ENCODE data around the gene MAP3K2.

GRCh38 chr2:127431408-127432023 is 43.7 kb upstream of the MAP3K2 start:
- TF ChIP-seq, protein P1, sequence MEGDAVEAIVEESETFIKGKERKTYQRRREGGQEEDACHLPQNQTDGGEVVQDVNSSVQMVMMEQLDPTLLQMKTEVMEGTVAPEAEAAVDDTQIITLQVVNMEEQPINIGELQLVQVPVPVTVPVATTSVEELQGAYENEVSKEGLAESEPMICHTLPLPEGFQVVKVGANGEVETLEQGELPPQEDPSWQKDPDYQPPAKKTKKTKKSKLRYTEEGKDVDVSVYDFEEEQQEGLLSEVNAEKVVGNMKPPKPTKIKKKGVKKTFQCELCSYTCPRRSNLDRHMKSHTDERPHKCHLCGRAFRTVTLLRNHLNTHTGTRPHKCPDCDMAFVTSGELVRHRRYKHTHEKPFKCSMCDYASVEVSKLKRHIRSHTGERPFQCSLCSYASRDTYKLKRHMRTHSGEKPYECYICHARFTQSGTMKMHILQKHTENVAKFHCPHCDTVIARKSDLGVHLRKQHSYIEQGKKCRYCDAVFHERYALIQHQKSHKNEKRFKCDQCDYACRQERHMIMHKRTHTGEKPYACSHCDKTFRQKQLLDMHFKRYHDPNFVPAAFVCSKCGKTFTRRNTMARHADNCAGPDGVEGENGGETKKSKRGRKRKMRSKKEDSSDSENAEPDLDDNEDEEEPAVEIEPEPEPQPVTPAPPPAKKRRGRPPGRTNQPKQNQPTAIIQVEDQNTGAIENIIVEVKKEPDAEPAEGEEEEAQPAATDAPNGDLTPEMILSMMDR (IDR thresholded peaks at IDR 0.05): no peak
- TF ChIP-seq POLR2A (IDR thresholded peaks at IDR 0.05): no peak
